GM18870 (cell line): Measurements from ENCODE around the gene TXNIP.

Source experiments
- ATAC-seq: cut with Tn5 transposase; IDR thresholded peaks from one replicate; pipeline ENCODE4 v1.9.1; 2021; ENCODE audit warnings: moderate library complexity; ENCODE audit not compliant: unreplicated experiment

TXNIP gene

DNA sequence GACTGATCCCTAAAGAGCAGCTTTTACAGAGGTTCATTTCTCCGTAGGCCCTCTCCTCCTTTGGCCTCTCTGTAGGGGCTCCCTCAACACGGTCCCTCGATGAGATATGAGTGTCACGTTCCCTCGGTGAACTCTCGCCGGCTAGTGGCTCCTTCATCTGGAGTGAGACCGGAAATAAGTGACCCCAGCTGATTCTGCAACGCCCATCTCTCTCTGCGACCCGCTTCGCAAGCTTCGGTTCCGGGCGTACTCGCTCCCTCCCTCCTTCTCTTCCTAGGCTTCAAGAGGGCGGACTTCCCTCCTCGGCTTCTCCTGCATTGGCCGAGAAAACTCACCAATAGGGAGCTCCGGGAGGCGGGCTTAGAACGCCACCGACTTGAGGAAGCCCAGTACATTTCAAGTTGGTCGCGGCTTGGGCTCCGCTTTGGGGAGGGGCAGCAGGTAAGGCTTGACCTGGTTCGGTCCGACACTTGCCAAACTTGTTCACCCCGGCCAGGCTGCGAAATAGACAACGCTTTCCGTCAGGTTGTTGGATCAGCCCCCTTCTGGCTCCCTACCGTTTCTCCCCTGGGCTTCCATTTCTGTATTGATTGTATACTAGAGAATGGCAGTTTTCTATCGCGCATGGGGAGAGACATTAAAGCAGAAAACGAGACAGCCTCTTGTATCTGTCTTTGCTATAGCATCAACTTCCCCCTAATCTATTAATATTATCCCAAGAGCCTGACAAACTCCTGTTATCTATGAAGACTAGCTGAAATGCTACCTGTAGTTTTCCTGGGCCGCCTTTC is 31.9 kb downstream of the TXNIP start, which contains the start of the genes ANKRD34A and POLR3GL:
ANKRD34A (minus strand) TSS at position 248 of the 791 bp plus-strand sequence. CDS start 2,816 bp downstream, outside the sequence.
POLR3GL (plus strand) TSS at position 363 of the 791 bp plus-strand sequence. CDS start 10,176 bp downstream, outside the sequence.
- ATAC-seq, result peak; percentile 80

DNA sequence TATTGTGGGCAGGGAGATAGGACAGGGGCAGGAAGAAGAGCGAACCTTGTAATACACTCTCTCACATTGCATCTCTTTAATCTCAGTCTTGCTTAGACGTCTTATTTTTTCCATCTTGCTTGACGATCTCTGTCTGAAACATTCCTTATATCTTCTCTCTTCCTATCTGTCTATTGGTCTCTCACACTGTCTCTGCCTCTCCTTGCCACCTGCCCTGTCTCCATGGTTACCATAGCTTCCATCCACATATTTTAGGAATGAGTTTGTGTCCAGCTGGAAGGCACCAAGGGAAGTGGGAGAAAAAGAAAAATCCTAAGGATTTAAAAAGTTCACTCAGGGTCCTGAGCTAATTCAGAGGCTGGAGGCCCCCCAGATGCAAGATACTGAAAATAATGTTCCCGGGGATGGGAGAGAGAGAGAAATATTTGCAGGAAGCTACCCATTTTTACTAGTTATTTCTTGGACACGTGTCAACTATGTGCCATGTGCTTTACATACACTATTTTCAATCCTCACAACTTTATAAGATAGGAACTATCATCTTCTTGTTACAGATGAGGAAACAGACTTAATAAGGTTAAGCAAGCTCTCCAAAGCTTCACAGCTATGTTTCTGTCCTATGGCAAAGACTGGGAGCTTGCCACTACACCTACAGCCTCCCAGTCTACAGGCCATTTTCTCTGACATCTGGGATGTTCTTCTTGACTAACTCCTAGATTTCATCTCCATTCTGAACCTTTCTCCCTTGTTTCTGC is 32.9 kb downstream of the TXNIP start:
- no peak for ATAC-seq

DNA sequence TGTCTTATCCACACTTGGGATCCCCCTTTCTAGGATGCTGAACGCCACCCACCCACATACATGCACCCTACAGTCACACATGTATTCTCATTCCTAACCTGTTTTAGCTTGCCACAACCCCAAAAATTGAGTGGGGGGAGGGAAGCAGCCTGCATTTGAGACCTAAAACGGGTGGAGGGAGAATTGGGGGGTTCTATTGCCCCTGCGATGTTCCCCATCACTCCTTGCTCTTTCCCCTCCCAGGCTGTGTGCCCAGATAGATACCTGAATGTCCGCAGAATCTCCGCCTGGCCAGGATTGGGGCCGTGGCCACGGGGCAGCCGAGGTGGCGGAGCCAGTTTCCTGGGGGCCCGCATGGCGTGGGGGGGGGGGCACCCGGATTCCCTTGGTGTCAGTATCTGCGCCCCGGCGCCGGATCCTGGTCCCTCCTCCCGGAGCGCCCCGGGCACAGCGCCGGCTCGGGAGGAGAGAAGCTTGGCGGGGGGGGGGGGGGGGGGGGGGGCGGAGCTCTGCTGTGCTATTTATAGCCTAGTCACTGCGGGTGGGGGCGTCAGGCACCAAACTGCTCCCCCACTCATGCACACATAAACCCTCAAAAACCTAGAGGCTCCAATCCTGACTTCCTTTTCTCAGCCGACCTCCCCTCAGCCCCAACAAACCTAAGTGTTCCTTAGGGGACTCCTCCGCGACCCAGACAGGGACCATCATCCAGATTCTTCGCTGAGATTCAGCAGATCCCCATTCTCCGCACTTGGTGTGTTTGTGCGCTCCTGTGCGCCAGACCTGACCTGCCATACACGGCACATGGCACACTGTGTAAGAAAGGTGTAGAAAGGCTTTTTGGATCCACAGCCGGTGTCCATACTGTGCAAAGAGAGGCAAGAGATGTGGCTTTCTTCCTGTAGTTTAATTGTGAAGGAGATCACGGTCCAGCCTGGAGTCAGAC is 33.9 kb downstream of the TXNIP start:
- no peak for ATAC-seq

DNA sequence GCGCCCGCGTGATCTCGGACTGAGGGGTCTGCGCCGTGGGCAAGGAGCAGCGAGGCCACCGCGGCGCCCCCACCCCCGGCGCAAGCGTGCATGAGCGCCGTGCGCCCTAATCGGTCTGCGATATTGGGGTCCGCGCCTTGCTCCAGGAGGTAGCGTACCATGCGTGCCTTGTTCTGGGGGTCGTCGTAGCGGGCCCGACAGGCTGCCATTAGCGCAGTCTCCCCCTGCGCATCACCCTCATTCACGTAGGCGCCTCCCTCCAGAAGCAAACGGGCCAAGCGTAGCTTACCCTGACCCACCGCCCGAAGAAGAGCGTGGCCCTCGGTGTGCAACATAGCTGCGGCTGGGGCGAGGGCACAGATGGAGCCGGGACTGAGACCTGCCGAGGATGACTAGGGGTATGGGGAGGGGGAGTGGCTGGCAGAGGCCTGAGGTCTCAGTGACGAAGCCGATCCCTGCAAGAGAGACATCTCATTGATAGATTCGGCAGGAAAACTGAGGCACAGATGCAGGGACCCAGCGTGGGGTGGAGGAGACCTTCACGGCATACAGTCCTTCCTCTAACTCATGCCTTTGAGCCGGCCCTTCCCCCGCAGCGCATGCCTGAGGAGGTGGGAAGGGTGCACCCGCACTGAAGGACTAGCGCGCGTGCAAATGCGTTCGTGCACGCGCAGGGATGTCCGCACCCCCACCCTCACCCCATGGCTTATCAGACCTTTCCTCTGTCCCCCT is 34.8 kb downstream of the TXNIP start:
- ATAC-seq, result no peak

DNA sequence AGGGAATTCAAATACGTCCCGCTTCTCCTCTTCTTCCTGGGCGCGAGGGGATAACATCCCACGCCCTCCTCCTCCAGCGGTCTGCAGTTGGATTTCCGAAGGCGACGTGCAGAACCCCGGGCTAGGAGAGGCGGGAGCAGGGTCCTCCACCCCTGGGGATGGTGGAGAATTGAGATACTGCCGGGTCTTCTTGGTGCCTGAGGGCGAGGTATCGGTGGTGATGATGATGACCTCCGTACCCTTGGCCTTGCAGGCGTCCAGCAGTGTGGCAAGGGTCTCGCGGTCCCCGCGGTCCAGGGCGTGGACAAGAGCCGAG is 35.3 kb downstream of the TXNIP start:
- no peak for ATAC-seq

DNA sequence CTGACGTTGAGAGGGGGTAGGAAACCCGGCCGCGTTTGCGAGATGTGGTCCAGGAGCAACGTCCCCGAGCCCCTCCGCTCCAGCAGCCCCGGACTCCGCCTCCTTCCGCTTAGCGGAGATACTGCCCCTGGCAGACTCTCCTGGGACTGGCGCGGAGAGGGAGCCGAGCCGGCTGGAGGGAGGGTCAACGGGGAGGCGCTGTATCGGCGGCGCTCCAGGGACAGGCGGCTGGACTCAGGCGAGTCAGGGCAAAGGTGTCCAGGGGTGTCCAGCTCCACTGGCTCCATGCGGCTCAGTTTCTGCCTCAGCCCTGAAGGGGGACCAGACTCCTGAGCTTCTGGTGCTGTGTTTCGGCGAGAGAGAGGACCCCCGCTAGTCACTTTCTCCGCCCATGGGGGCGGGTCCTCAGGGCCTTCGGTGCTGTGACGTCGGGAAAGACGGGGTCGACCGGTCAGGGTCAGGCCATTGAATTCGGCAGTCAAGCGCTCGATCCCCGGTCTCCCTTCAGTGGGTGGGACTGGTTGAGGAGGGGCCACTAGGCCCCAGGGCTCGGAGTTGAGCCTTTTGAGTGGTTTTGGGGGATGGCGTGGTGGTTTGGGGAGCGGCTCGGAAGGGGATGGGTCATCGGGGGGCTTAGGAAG is 35.8 kb downstream of the TXNIP start:
- no peak for ATAC-seq

DNA sequence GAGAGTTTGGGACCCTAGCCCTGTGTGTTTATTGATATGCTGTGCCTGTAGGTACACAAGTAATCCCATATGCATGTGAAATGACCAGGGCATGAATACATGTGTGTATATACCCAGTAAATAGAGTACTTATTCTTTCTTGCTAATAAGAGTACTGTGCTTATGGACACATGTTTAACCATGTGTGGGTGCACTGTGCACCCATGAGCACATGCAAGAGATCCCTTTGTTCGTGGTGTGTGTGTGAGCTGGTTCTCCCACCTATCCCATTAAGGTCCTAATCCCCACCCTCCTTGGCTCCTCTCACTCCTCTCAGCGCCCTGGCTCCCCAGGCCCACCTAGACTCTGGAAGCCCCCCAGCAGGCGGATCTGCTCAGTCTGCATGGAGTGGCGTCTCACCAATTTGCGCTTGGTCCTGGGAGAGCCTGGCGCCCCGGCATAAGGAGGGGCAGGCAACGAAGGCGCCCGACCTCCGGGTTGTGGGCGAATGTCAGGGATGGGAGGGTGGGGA is 36.4 kb downstream of the TXNIP start:
- ATAC-seq, result no peak

DNA sequence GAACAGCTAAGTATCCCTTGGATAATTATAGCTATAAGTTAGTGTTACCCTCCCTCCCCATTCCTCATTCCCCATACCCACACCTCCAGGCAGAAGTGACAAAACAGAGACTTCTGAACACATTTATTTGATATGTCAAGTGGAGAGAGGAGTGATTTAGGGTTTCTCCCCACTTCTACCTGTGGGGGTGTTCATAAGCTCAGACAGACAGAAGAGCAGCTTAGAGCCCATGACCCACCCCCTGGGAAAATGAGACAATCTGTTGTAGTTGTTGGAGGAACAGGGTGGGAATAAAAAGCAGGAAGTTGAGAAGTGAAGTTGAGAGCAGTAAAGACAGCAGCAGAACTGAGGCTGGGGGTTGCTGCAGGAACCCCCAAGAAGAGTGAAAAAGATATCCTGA is 37.0 kb downstream of the TXNIP start:
- ATAC-seq, result no peak

DNA sequence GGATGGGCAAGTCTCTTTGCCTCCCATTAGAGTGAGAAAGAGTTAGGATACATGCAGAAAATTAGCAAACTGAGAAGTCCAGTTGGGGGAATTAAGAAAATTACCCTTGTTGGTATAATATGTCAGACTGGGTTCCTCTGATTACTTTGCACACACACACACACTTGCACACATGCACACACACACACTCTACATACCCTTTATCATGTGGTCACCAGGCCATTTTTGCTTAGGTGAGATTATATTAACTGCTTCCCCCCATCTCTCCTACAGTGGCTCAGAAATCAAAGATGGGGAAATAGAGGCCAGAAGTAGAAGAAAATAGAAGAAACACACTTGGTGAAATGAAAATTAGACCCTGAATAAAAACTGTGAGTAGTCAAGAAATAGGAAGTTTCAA is 37.6 kb downstream of the TXNIP start:
- no peak for ATAC-seq

DNA sequence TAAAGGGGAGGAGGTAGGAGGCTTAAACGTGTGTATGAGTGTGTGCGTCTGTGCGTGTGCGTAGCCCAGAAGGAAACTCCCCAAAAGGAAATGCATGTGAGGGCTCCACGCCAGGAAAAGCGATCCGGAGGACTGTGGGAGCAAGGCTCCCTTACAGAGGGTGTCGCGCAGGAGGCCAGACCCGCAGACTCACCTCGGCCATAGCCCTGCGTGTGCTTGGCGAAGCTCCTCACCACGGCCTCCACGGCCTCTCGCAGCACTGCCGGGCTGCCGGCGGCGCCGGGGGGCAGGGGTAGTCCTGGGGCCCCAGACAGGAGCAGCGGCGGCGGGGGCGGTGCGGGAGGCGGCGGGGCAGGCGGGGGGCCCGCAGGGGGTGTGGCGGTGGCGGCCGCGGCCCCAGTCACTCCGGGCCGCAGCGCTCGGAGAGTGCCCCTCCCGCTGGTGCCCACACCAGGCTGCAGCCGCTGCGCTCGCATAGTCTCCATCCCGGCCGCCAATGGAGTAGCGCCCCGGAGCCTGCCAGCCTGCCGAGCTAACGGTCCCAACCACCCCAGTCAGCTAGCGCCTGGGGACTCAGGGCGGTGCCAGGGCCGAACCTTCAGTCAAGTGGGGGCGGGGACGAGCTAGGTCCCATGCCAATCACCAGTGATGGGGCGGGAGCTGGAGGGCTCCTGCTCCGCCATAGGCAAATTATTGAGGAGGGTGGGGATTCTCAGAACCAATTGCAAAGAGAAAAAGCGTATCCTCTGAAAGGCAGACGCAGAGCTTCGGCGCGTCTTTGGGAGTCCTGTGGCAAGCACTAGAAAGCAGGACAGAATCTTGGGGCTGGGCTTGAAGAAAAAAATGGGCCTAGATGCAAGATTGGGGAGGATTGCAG is 38.7 kb downstream of the TXNIP start, which contains the start of gene LIX1L:
LIX1L (minus strand) TSS at position 575 of the 877 bp plus-strand sequence; CDS start at position 485, 90 bp downstream.
- peak; percentile 74 for ATAC-seq

DNA sequence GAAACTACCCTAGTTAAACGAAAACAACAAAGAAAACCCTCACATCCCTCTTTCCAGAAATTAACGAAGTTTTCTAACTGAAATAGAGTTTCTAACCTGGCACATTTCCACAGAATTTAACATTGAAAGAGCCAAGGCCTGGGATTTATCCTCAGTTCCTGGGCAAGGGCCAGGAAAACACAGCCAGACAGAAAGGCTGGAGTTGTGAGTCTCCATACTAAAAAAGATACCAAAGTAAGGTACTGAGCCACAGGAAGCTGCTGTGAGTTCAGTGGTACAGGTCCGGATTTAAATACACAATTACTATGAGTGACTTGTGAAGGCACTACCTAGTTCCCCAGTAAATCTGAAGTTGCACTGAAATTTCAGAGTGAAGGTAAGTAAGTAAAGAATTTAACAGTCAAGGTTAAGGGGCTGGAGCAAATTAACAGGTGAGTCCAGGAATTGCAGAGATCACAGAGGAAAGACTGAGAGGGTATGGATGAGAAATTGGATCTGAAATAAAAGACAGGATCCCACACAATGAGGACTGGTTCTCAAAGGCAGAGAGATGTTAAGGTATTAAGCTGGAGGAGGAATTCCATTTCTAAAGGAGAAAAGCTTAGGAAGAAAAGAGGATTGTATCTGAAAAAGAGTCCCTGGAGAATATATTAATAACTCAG is 39.5 kb downstream of the TXNIP start:
- no peak for ATAC-seq

DNA sequence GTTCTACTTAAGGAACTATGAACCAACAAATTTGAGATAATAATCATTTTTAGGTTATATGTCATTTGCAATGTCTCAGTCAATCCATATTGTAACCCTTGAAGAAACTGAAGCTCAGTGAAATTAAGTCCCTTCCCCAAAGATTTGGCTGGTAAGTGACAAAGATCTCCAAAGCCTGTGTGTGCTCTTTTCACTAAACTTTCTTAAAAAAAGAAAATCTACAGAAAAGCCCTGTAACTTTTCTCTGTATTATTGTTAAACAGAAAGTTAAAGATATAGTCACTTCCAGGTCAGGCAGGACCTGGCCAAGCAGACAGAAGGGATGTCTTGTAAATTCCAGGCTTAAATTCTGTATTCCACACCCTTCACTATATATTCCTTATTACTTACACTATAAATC is 40.0 kb downstream of the TXNIP start:
- ATAC-seq, result no peak

DNA sequence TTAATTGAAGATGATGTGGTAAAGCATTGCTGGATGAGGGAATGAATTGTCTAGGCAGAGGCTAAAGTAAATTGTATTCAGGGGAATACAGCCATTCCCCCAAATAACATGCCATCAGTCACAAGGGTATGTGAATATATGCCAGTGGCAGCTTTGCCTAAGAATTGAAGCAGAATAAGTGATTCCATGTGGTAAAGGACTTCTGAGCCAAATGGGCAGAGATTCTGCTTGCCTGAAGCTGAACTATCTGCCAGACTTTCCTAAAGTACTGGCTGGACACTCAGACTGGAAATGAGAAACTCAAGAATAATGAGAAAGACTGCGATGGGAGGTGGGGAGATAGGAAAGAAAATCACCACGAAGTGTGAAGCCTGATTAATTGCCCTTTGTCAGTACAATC is 40.9 kb downstream of the TXNIP start:
- ATAC-seq, result no peak

DNA sequence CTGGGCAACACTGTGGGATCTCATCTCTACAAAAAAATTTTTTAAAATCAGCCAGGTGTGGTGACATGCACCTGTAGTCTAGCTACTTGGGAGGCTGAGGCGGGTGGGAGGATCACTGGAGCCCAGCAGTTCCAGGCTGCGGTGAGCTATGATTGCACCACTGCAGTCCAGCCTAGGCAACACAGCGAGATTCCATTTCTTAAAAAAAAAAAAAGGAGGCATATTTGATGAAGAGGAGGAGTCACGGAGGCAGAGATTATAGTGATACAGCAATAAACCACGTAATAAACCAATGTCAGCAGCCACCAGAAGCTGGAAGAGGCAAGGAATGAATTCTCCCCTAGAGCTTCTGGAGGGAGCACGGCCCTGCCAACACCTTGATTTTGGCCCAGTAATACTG is 42.5 kb downstream of the TXNIP start:
- ATAC-seq, result no peak

DNA sequence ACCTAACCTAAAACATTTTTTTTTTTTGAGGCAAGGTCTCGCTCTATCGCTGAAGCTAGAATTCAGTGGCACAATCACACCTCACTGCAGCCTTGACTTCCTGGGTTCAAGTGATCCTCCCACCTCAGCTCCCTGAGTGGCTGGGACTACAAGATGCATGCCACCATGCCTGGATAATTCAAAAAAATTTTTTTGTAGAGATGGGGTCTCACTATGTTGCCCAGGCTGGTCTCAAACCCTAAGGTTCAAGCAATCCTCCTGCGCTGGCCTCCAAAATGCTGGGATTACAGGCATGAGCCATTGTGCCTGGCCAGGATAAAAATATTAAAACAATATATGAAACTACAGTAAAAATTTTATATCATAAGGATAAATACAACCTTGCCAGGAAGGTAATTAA is 43.5 kb downstream of the TXNIP start:
- no peak for ATAC-seq

DNA sequence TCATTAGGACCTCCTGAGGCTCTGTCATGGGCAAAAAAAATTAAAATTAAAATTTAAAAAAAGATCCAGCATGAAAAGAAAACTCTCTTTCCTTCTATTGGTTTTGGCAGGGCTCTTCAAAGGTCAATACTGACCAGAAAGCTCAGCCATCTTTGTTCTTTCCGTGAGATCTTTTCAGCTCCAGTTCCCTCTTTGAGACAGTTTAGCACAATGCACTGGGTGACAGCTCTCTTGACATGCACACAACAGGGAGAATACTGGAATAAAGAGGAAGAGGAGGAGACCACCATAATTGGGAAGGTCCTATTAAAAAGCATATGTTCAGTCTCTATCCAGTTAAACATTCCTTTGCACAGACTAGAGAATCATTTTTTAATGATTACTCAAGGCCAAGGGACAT is 44.9 kb downstream of the TXNIP start:
- ATAC-seq, result no peak

DNA sequence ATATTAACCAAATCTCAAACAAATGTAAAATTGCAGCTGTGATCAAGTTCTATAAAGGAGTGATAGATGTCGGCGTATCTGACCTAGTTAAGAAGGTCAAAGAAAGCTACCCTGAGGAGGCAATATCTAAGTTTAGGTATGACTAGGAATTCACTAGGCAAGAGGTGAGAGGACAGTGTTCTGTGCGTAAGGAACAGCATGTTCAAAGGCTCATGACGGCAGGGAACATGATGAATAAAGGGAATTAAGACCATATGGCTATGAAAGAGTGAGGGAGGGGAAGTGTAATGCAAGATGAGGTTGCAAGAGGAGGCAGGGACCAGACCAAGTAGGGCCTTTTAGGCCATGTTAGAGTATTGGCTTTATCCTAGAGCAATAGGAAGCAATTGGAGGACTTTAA is 47.2 kb downstream of the TXNIP start:
- ATAC-seq, result no peak

DNA sequence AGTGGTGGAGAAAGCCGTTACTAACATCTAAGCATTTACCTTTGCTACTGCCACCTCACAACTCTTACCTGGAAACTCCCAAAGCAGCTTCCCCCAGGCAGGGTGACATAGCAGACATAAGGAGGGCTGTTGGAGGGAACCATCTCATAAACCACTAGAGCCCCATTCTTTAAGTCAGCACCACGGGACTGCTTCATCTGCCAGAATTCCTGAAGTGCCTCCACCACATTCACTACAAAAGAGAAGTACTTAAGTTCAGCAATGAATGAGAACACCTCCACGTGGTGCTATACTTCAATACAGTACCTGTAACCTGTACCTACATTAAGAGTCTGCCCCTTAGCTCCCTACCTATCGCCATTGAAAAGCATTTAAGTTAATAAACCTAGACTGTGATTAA is 48.8 kb downstream of the TXNIP start:
- ATAC-seq, result no peak
